CD4-positive, alpha-beta T cell treated with Interleukin-2 at 100 ng/mL for 4 hours (primary cell): ENCODE data around the gene OLFM3.

Experiments used
- DNase-seq: peaks from one replicate; pipeline ENCODE4 v3.0.0-alpha.2; 2020; ENCODE audit warnings: low spot score

Gene OLFM3

GRCh38 chr1:101943237-101943636 is 53.5 kb downstream of the OLFM3 start:
- no peak for DNase-seq

- DNase-seq: no peak
Measured at GRCh38 chr1:101942516-101943193, 54.1 kb downstream of the OLFM3 start.

- no peak for DNase-seq
Measured at GRCh38 chr1:101938681-101939080, 58.0 kb downstream of the OLFM3 start.

- DNase-seq: no peak
Measured at GRCh38 chr1:101929343-101929742, 67.4 kb downstream of the OLFM3 start.

GRCh38 chr1:101928829-101929228 is 67.9 kb downstream of the OLFM3 start:
- DNase-seq: no peak

GRCh38 chr1:101924700-101925099 is 72.0 kb downstream of the OLFM3 start:
- DNase-seq: no peak

- DNase-seq: no peak
Measured at GRCh38 chr1:101920577-101920976, 76.1 kb downstream of the OLFM3 start.

GRCh38 chr1:101918277-101918676 is 78.4 kb downstream of the OLFM3 start:
- DNase-seq: no peak

GRCh38 chr1:101915597-101915996 is 81.1 kb downstream of the OLFM3 start:
- no peak for DNase-seq

GRCh38 chr1:101914473-101915242 is 82.1 kb downstream of the OLFM3 start:
- no peak for DNase-seq

GRCh38 chr1:101911894-101912293 is 84.8 kb downstream of the OLFM3 start:
- no peak for DNase-seq

GRCh38 chr1:101908980-101909379 is 87.7 kb downstream of the OLFM3 start:
- DNase-seq: no peak

- DNase-seq: no peak
Measured at GRCh38 chr1:101907264-101907663, 89.5 kb downstream of the OLFM3 start.

GRCh38 chr1:101905283-101905835 is 91.4 kb downstream of the OLFM3 start:
- DNase-seq: no peak

- no peak for DNase-seq
Measured at GRCh38 chr1:101902199-101902598, 94.5 kb downstream of the OLFM3 start.

GRCh38 chr1:101898137-101898536 is 98.6 kb downstream of the OLFM3 start:
- DNase-seq: no peak

GRCh38 chr1:101884621-101885020 is 112.1 kb downstream of the OLFM3 start:
- DNase-seq: no peak

GRCh38 chr1:101875891-101876290 is 120.8 kb downstream of the OLFM3 start:
- DNase-seq: no peak

- DNase-seq: no peak
Measured at GRCh38 chr1:101873672-101874071, 123.1 kb downstream of the OLFM3 start.

- DNase-seq: no peak
Measured at GRCh38 chr1:101859941-101860340, 136.8 kb downstream of the OLFM3 start.

- no peak for DNase-seq
Measured at GRCh38 chr1:101854271-101854670, 142.5 kb downstream of the OLFM3 start.

GRCh38 chr1:101852936-101853335 is 143.8 kb downstream of the OLFM3 start:
- no peak for DNase-seq

GRCh38 chr1:101849356-101849755 is 147.4 kb downstream of the OLFM3 start:
- no peak for DNase-seq
